ENCODE measurements around the gene TSPAN14. TPM values are rescaled to one million over a fixed set of nuclear protein-coding genes. Genes with fewer than 3 reads are reported as not detected.

Gene TSPAN14
- total RNA-seq, 2 experiments from 2014 or later, result 109 to 117 TPM

GRCh38 chr10:80561950-80562349 lies 107.8 kb downstream of the TSPAN14 start:
- no peak for ATAC-seq

DNA sequence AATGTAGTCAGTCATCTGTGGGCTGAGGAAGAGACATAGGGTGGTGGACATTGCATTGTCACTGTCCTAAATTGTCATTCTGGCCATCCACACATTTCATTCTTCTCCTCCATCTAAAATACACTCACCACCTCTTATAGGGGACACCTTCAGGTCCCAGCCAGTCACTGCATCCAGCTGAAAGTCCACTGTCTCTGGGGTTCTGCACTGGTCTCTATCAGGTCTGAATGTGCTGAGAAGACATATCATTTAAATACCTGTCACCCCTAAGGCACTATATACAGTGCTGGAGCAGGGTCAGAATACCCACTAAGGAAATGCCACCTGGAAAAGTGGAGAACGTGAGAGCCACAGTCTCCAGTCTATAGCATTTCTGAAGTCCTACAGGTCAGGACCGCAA lies 113.2 kb downstream of the TSPAN14 start:
- CTCF ChIA-PET, result no interaction called here
- no peak for ATAC-seq

More at GRCh38 chr10:80561950-80562349, 107.8 kb downstream of the TSPAN14 start:
- CTCF ChIA-PET, result no interaction called here
- Mint-ChIP-seq H3K27me3 (ENCODE audit: low read depth) (peaks cover 15% of the 10 kb centered on the region), H3K27ac (no peak overlapping the region), H3K9me3 (ENCODE audit: insufficient read depth) (no peaks in the 10 kb centered on the region), H3K4me3 (no peak overlapping the region), H3K4me1 (ENCODE audit: low read depth) (no peaks in the 10 kb centered on the region), H3K36me3 (ENCODE audit: low read depth) (no peaks in the 10 kb centered on the region)
- DNase-seq, result peak; percentile 2
- POLR2A ChIA-PET, result interaction anchor here (0.5 kb wide), 1 partner anchor 69 kb away, joined by 3 read pairs; no protein-coding TSS in a partner anchor

DNA sequence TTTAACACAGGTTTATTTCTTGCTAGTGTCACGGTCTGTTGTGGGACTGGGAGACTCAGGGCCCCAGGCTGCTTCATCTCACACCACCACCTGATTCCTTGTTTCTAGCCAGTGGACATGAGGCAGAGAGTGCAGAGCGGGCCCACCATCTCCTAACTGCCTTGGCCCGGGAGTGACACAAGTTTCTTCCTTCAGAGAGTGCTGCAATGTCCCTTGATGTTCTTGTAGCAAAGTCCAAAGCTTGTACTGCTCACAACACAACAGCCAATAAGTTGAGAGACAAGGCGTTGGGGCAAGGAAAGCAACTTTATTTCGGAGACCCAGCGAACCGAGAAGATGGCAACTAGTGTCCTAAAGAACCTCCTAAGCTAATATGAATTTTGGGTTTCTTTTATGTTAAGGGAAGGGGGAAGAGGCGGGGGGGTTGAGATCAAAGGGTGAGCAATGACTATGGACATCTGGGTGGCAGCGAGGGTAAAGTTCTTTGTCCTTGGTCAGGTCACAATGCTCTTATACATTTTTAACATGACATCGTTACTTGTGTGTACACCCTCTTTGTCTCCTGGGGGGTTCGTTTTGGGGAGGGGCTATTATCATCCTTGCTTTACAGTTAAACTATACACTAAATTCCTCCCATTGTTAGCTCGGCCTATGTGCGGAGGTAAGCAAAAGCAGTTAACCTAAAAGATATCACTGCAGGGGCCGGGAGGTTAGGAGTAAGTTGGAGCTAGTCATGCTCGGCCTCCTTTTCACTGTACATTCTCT lies 115.2 kb downstream of the TSPAN14 start:
- no peaks in the 10 kb centered on the region for H3K9me3 Mint-ChIP-seq (ENCODE audit: insufficient read depth)
- H3K36me3 Mint-ChIP-seq (ENCODE audit: low read depth), result no peaks in the 10 kb centered on the region
- H3K4me3 Mint-ChIP-seq, result no peak overlapping the region
- CTCF ChIA-PET, result interaction anchor here (0.9 to 2.2 kb wide), 3 partner anchors 27 to 58 kb away, joined by 4 to 7 read pairs (median 5); no protein-coding TSS in a partner anchor
- DNase-seq (peak; percentile 15), ATAC-seq (no peak)
- H3K4me1 Mint-ChIP-seq (ENCODE audit: low read depth), result no peaks in the 10 kb centered on the region
- peaks cover 11% of the 10 kb centered on the region for H3K27me3 Mint-ChIP-seq (ENCODE audit: low read depth)
- POLR2A ChIA-PET, result no interaction called here
- no peak overlapping the region for H3K27ac Mint-ChIP-seq

More for the DNA sequence above, 113.2 kb downstream of the TSPAN14 start:
- Mint-ChIP-seq H3K4me1 (ENCODE audit: low read depth) (no peaks in the 10 kb centered on the region), H3K9me3 (ENCODE audit: insufficient read depth) (no peaks in the 10 kb centered on the region), H3K36me3 (ENCODE audit: low read depth) (no peaks in the 10 kb centered on the region), H3K27me3 (ENCODE audit: low read depth) (peaks cover 16% of the 10 kb centered on the region), H3K4me3 (no peak overlapping the region), H3K27ac (no peak overlapping the region)
- POLR2A ChIA-PET, result interaction anchor here (0.7 kb wide), 1 partner anchor 648 kb away, joined by 3 read pairs; no protein-coding TSS in a partner anchor
- DNase-seq, result peak; percentile 17

GRCh38 chr10:80571352-80571751 lies 117.2 kb downstream of the TSPAN14 start:
- Mint-ChIP-seq H3K4me3 (no peak overlapping the region), H3K4me1 (ENCODE audit: low read depth) (no peaks in the 10 kb centered on the region), H3K27me3 (ENCODE audit: low read depth) (peaks cover 7% of the 10 kb centered on the region), H3K27ac (no peak overlapping the region), H3K36me3 (ENCODE audit: low read depth) (no peaks in the 10 kb centered on the region), H3K9me3 (ENCODE audit: insufficient read depth) (no peaks in the 10 kb centered on the region)
- ATAC-seq (no peak), DNase-seq (peak; percentile 4)
- ChIA-PET CTCF (no interaction called here), POLR2A (no interaction called here)

DNA sequence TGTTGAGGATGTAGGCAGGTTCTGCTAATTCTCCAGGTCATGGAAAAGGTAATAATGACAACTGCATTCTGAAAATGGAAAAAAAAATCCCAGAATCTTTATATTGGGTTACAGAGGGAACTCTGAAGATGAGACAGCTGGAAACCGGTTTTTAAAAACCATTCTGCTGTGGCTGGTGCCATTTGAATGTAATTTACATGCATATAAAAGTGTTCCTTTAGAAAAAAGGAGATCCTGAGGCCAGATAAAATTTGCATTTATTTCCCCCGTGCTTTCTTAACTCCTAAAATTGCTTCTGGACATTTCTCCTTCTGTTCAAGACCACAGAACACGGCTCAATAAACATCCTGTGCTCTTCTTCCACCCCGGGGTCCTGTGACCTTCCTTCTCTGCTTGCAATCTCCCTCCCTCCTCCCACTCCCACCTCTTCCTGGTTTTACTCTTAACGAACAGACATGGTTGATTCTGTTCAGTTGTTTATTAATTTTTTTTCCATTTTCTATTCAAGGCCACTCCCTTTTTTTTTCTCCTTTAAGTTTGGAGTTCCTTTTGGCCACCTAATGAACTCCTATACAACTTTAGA lies 125.2 kb downstream of the TSPAN14 start:
- CTCF ChIA-PET, result interaction anchor here (1.1 kb wide), 1 partner anchor 68 kb away, joined by 3 read pairs; no protein-coding TSS in a partner anchor
- Mint-ChIP-seq H3K27me3 (ENCODE audit: low read depth) (peaks cover 12% of the 10 kb centered on the region), H3K4me1 (ENCODE audit: low read depth) (peaks cover 14% of the 10 kb centered on the region), H3K27ac (no peak overlapping the region), H3K4me3 (no peak overlapping the region), H3K9me3 (ENCODE audit: insufficient read depth) (no peaks in the 10 kb centered on the region), H3K36me3 (ENCODE audit: low read depth) (no peaks in the 10 kb centered on the region)
- DNase-seq (no peak), ATAC-seq (no peak)
- POLR2A ChIA-PET, result no interaction called here

DNA sequence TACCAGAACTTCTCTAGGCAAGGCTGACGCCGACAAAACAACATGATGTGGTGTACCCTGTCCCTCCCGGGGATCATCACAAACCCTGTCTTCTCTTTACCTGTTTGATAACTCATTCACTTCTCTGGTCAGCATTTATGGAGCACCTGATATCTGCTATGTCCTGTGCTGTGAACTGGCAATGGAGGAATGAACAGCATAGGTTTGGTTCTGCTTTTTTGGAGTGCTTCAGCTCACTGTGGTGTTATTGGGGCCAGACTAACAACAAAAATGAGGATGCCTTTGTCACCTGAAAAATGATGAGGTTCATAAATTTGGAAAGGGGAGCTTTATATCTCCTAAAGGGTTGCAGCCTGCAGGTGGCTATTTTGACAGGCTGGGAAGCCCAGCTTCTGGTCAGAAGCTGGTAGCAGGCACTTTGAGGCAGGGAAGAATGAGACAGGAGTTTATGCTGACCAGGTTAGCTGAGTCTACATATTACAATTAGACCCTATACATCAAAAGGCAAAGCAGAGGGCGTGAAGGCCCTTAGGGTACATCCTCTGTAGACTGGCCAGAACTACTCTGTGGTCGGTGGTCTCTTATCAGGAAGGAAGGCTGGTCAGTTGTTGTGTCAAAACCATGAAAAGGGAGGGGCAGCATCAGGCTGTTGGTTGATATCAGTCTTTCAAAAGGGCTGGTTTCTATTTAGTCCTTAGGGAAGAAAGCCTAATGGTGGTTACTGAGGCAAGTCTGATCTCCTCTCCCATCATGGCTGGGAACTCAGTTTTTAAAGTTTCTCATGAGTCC lies 125.9 kb downstream of the TSPAN14 start:
- Mint-ChIP-seq H3K36me3 (ENCODE audit: low read depth) (no peaks in the 10 kb centered on the region), H3K27ac (no peak overlapping the region), H3K9me3 (ENCODE audit: insufficient read depth) (no peaks in the 10 kb centered on the region), H3K4me3 (no peak overlapping the region), H3K4me1 (ENCODE audit: low read depth) (peaks cover 14% of the 10 kb centered on the region), H3K27me3 (ENCODE audit: low read depth) (peaks cover 16% of the 10 kb centered on the region)
- DNase-seq (no peak), ATAC-seq (no peak)
- POLR2A ChIA-PET, result no interaction called here
- CTCF ChIA-PET, result interaction anchor here (1.4 kb wide), 3 partner anchors 16 to 74 kb away, joined by 3 to 7 read pairs (median 4); no protein-coding TSS in a partner anchor

DNA sequence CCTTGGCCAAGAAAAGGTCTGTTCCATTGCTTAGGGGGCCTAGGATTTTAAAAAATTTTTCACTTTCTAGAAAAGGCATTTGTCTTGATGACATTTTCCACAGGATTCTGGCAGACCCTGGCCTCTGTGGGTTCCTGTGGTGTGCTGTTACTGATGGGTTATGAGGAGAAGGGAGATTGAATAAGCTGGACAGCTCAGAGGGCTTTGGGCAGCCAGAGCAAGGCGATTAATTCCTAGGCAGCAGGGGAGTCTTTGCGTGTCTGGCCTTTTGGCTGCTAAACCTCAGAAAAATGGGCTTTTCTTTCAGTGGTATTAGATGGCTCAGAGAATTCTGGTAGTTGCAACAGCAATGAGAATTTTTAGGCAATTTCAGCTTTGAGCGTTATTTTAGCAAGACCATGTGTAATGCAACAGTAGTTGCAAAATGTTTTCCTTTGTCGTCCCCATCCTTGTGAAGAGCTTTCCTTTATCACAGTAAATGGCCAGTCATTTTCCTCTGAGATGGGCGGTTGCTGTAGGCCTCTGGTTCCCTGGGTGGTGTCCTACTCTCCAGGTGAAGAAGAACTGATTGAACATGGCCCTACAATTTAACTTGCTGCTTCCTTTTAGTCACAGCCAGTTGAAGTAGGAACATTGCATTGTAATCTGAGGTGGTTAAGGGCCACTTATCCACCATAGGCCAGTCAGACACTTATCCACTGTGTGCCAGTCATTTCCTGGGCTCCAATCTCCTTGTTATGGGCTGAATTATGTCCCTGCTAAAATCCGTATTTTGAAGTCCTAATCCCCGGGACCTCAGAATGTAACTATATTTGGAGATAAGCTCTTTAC lies 126.7 kb downstream of the TSPAN14 start:
- CTCF ChIA-PET, result interaction anchor here (1.4 kb wide), 3 partner anchors 16 to 75 kb away, joined by 3 to 7 read pairs (median 4); no protein-coding TSS in a partner anchor

DNA sequence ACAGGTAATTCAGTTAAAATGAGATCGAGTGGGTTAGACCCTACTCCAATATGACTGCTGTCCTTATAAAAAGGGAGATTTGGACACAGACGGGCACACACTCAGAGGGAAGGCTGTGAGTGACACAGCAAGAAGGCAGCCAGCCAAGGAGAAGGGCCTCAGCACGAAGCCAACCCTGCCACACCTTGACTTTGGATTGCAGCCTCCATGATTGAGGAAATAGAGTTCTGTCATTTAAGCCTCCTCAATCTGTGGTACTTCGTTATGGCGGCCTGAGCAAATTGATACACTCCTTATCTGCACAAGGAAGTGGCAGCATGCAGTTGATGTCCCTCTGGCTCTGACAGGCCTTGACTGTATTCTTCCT lies 127.3 kb downstream of the TSPAN14 start:
- no peaks in the 10 kb centered on the region for H3K36me3 Mint-ChIP-seq (ENCODE audit: low read depth)
- H3K4me1 Mint-ChIP-seq (ENCODE audit: low read depth), result peaks cover 14% of the 10 kb centered on the region
- ChIA-PET CTCF (interaction anchor here (1.4 kb wide), 3 partner anchors 15 to 76 kb away, joined by 3 to 7 read pairs (median 4); no protein-coding TSS in a partner anchor), POLR2A (no interaction called here)
- peaks cover 16% of the 10 kb centered on the region for H3K27me3 Mint-ChIP-seq (ENCODE audit: low read depth)
- DNase-seq (no peak), ATAC-seq (no peak)
- H3K9me3 Mint-ChIP-seq (ENCODE audit: insufficient read depth), result no peaks in the 10 kb centered on the region
- no peak overlapping the region for H3K27ac Mint-ChIP-seq
- H3K4me3 Mint-ChIP-seq, result no peak overlapping the region

More for the DNA sequence above, 126.7 kb downstream of the TSPAN14 start:
- POLR2A ChIA-PET, result no interaction called here
- Mint-ChIP-seq H3K4me1 (ENCODE audit: low read depth) (peaks cover 14% of the 10 kb centered on the region), H3K27ac (no peak overlapping the region), H3K36me3 (ENCODE audit: low read depth) (no peaks in the 10 kb centered on the region), H3K27me3 (ENCODE audit: low read depth) (peaks cover 16% of the 10 kb centered on the region), H3K9me3 (ENCODE audit: insufficient read depth) (no peaks in the 10 kb centered on the region), H3K4me3 (no peak overlapping the region)
- ATAC-seq (no peak), DNase-seq (no peak)

DNA sequence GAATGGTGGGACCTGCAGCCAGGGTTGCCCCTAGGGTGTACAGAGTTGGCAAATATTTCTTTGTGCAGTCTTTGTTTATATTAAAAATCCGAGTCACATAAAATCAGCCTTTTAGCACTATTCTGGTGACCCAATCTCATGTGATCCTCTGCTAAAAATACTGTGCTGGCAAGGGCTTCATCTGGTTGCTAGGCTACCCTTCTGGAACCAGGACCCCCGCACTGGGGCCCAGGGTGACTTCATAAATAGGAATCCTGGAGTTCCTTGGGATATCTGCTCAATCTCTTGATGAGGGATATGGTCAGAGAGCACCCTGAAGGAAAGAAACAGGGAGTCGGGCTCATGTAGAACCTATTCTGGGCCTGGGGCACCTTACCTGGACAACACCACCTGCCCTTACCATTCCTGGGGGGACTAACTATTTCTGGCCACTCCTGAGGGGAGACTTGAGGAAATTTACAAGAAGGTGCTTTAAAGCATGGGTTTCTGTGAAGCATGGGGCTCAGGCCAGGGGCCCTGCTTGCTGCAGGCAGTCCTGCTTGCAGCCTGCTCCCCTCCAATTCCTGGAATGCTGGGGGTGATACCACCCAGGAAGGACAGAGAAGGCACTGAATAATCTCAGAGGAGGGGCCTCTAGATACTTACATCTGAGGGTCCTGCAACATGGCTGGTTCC lies 128.3 kb downstream of the TSPAN14 start:
- DNase-seq, result no peak
- CTCF ChIA-PET, result no interaction called here
- Mint-ChIP-seq H3K36me3 (ENCODE audit: low read depth) (no peaks in the 10 kb centered on the region), H3K9me3 (ENCODE audit: insufficient read depth) (no peaks in the 10 kb centered on the region), H3K27ac (no peak overlapping the region), H3K4me1 (ENCODE audit: low read depth) (peaks cover 14% of the 10 kb centered on the region), H3K27me3 (ENCODE audit: low read depth) (peaks cover 16% of the 10 kb centered on the region), H3K4me3 (no peak overlapping the region)
- ATAC-seq, result no peak
- POLR2A ChIA-PET, result no interaction called here

All from activated CD8-positive, alpha-beta T cell treated with anti-CD3 and anti-CD28 coated beads, Interleukin-2, amount 10 ng/mL, durations not matched to agents 7 days and 5 days (primary cell).